AG04450 (cell line): ENCODE data around the gene PKN2. TPM values are rescaled to one million over a fixed set of nuclear protein-coding genes. Genes with fewer than 3 reads are reported as not detected.

ENCODE experiments used
- CTCF ChIA-PET: fragments of 300-600, 350-600 bp; formaldehyde crosslinking; extraction: SDS; loops from one replicate; lab custom pipeline; 2022; ENCODE audit warnings: antibody characterized with exemption, inconsistent platforms; lab: Charles Lee
- POLR2A ChIA-PET: fragments of 350-600 bp; formaldehyde crosslinking; extraction: SDS; loops from one replicate; lab custom pipeline; 2021; ENCODE audit warnings: antibody characterized with exemption, inconsistent platforms; lab: Yijun Ruan, JAX
- DNase-seq: peaks from one replicate; pipeline ENCODE4 v3.0.0-alpha.2; 2011; ENCODE audit warnings: low read depth, low spot score
- H3K27ac ChIP-seq: one replicate; pipeline ENCODE4 v1.5.1; 2012; ENCODE audit warnings: low read depth, low read length, control low read depth
- H3K27me3 ChIP-seq: one replicate; pipeline ENCODE4 v1.6.0; 2012; ENCODE audit warnings: low read length; ENCODE audit not compliant: control insufficient read depth, insufficient read depth
- H3K4me3 ChIP-seq: 2 replicates; pipeline ENCODE4 v1.5.1; 2011; ENCODE audit warnings: mild to moderate bottlenecking, low read depth, low read length, control low read depth
- H3K9me3 ChIP-seq: 2 replicates; pipeline ENCODE4 v1.5.1; 2012; ENCODE audit warnings: low read length; ENCODE audit not compliant: control insufficient read depth, insufficient read depth
- polyA plus RNA-seq: library from polyadenylated mRNA; depleted of rRNA; stranded (reverse); fragments of >200 nt; gene quantifications from 2 replicates; pipeline ENCODE4 v1.2.3, GENCODE V29; 2011
- TF ChIP-seq, protein P1 (sequence below): IDR thresholded peaks from 2 replicates; pipeline ENCODE4 v1.5.1; 2011; ENCODE audit warnings: low read depth, low read length, control low read depth, inconsistent platforms

Gene PKN2
- polyA plus RNA-seq, 1 experiment: 35.9 TPM

GRCh38 chr1:88751714-88752113, 67.6 kb downstream of the PKN2 start:
- TF ChIP-seq, protein P1, sequence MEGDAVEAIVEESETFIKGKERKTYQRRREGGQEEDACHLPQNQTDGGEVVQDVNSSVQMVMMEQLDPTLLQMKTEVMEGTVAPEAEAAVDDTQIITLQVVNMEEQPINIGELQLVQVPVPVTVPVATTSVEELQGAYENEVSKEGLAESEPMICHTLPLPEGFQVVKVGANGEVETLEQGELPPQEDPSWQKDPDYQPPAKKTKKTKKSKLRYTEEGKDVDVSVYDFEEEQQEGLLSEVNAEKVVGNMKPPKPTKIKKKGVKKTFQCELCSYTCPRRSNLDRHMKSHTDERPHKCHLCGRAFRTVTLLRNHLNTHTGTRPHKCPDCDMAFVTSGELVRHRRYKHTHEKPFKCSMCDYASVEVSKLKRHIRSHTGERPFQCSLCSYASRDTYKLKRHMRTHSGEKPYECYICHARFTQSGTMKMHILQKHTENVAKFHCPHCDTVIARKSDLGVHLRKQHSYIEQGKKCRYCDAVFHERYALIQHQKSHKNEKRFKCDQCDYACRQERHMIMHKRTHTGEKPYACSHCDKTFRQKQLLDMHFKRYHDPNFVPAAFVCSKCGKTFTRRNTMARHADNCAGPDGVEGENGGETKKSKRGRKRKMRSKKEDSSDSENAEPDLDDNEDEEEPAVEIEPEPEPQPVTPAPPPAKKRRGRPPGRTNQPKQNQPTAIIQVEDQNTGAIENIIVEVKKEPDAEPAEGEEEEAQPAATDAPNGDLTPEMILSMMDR: no peak
- DNase-seq: no peak
- POLR2A ChIA-PET: no interaction called here
- Histone ChIP-seq H3K27me3 (no peaks in the 10 kb centered on the region), H3K9me3 (no peaks in the 10 kb centered on the region), H3K27ac (no peak overlapping the region), H3K4me3 (no peak overlapping the region)
- CTCF ChIA-PET: interaction anchor here (2.3 kb wide), 1 partner anchor 126 kb away, joined by 9 read pairs; no protein-coding TSS in a partner anchor

DNA sequence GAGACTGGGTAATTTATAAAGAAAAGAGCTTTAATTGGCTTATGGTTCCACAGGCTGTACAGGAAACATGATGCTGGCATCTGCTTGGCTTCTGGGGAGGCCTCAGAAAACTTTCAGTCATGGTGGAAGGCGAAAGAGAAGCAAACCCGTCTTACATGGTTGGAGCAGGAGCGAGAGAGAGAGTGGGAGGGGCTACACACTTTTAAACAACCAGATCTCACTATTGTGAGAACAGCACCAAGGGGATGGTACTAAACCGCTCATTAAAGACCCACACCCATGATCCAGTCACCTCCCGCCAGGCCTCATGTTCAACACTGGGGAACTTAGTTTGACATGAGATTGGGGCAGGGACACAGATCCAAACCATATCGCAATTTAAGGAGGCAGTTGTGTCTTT, 69.4 kb downstream of the PKN2 start:
- H3K9me3 ChIP-seq: no peaks in the 10 kb centered on the region
- ChIA-PET POLR2A (no interaction called here), CTCF (interaction anchor here (2.1 kb wide), 1 partner anchor 17 kb away, joined by 7 read pairs; no protein-coding TSS in a partner anchor)
- TF ChIP-seq, protein P1: no peak
- no peak overlapping the region for H3K4me3 ChIP-seq
- no peaks in the 10 kb centered on the region for H3K27me3 ChIP-seq
- H3K27ac ChIP-seq: no peak overlapping the region
- DNase-seq: no peak

- ChIA-PET POLR2A (interaction anchor here (0.7 to 1.0 kb wide), 2 partner anchors 126 to 1013 kb away, joined by 4 to 12 read pairs; no protein-coding TSS in a partner anchor), CTCF (interaction anchor here (0.5 to 2.1 kb wide), 5 partner anchors 17 to 114 kb away, joined by 3 to 13 read pairs (median 3); no protein-coding TSS in a partner anchor)
- Histone ChIP-seq H3K4me3 (no peak overlapping the region), H3K9me3 (no peaks in the 10 kb centered on the region), H3K27ac (no peak overlapping the region), H3K27me3 (no peaks in the 10 kb centered on the region)
- no peak for DNase-seq
- TF ChIP-seq, protein P1: no peak
Observed at GRCh38 chr1:88763649-88764406, 79.8 kb downstream of the PKN2 start.

GRCh38 chr1:88768187-88768586, 84.1 kb downstream of the PKN2 start:
- Histone ChIP-seq H3K4me3 (no peak overlapping the region), H3K27me3 (no peaks in the 10 kb centered on the region), H3K9me3 (no peaks in the 10 kb centered on the region), H3K27ac (no peak overlapping the region)
- POLR2A ChIA-PET: no interaction called here
- CTCF ChIA-PET: interaction anchor here (0.5 to 1.9 kb wide), 2 partner anchors 109 to 231 kb away, joined by 4 to 6 read pairs; no protein-coding TSS in a partner anchor
- TF ChIP-seq, protein P1: no peak
- DNase-seq: no peak

DNA sequence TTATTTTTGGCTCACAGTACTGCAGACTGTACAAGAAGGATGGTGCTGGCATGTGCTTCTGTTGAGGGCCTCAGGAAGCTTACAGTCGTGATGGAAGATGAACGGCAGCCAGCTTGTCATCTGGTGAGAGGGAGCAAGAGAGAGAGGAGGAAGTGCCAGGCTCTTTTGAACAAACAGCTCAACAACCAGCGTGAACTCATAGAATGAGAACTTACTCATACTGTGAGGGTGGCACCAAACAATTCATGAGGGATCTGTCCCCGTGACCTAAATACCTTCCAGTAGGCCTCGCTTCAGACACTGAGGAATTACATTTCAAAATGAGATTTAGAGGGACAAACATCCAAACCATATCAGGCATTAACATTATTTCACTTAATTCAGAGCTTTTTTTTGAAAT, 84.7 kb downstream of the PKN2 start:
- no peaks in the 10 kb centered on the region for H3K9me3 ChIP-seq
- CTCF ChIA-PET: no interaction called here
- no peaks in the 10 kb centered on the region for H3K27me3 ChIP-seq
- no peak overlapping the region for H3K4me3 ChIP-seq
- no peak overlapping the region for H3K27ac ChIP-seq
- DNase-seq: no peak
- TF ChIP-seq, protein P1: no peak
- POLR2A ChIA-PET: no interaction called here
